NCI-H748 treated with DMSO at 0.1 percent for 48 hours (cell line): ENCODE results near the gene MEIG1.
"Not testable (repeated sequence)": the region's sequence is repeated elsewhere in the genome, so short reads cannot be mapped to it uniquely, and the experiment has no call there.

ENCODE experiments used
- DNase-seq: peaks from one replicate; lab custom pipeline; 2025; lab: John Stamatoyannopoulos, UW

The MEIG1 gene, protein sequence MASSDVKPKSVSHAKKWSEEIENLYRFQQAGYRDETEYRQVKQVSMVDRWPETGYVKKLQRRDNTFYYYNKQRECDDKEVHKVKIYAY

DNA sequence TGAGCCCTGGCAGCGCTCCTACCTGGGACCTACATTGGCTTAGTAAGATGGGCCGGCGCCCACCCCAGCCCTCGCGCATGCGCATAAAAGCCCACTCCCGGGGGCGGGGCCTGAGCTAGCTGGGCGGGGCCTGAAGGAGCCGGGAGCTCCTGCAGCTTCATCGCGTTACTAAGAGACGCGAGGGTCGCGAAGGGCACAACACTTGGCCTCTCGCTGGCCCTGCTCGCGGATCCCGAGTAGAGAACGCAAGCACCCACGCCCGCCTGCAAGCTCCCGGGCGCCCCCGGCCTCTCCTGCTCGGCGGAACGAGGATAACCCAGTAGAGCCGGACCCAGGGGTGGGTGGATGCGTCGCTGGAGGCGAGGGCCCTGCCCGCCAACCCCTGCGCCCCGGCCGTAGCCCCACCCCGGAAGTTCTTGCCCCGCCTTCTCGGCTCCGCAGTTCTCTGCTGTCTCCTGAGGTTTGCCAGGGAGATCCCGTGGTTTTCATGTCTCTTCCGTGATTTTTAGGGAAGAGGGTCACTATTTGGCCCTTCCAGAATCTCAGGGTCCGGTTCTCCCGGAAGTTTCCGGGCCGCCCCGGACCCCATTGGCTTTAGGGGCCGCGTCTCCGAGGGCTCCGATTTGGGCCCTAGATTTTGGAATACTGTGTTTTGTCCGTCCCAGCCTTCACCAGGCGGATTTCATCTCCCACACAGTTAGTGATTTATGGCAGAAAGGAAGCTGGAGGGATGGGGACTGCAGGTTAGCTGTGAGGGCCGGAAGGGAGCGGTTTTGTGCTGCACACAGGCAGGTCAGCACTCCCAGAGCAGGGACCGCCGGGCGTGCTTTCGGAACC, at the start of gene MEIG1:
Gene MEIG1 (plus strand): TSS at position 168 of the 837 bp plus-strand sequence. CDS start 7,081 bp downstream, outside the sequence.
- peak; percentile 75 for DNase-seq

DNA sequence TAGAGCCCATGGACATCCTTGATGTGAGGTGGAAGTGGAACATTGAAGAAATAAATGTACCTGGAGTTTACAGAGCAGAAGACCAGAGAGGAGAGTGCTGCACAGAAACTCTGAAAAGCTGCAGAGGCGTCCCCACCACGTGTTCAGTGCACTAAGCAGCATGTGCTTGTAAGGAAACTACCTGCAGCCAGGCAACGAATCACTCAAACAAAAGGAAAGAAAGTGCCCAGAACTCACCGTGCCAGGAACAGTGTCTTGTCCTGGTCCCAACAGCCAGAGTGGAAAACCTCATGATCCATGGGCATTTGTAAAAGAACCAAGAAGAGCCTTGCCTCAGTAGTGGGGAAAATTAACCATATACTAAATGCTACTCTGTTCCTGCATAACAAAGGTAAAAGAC, 48.2 kb upstream of the MEIG1 start:
- DNase-seq: no peak

DNA sequence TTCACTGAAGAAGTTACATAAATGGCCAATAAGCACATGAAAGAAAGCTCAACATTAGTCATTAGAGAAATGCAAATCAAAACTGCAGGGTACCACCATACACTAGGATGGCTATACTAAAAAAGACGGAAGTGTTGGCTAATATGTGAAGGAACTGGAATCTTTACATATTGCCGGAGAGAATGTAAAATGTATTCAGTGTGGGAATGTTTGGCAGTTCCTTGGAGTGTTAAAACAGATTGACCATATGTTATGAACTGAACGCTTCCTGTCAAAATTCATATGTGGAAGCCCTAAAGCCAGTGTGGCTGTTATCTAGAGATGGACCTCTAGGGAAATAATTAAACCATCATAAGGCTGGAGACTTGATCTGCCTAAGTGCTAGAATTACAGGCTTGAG, 47.4 kb upstream of the MEIG1 start:
- no peak for DNase-seq

DNA sequence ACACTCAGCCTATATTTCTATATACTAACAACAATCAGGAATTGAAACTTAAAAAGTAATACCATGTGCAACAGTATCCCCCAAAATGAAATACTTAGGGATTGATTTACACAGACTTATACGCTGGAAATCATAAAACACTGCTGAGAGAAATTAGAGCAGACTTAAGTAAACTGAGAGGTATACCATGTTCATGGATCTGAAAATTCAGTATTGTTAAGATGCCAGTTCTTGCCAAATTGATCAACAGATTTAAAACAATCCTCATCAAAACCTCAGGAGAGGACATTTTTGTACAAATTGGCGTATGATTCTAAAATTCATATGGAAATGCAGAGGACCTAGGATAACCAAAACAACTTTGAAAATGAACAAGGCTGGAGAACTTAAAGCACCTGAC, 42.6 kb upstream of the MEIG1 start:
- no peak for DNase-seq

DNA sequence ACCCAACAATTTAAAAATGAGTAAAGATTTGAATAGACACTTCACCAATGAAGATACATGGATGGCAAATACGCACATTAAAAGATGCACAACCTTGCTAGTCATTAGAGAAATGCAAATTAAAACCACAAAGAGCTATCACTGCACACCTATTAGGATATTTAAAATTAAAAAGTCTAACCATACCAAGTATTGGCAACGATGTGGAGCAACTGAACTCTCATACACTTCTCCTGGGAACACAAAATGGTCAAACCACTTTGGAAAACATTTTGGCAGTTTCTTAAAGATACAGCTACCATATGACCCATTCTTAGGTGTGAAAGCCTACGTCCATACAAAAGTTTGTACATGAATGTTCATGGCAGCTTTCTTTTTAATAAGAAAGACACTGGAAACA, 41.4 kb upstream of the MEIG1 start:
- DNase-seq: no peak

DNA sequence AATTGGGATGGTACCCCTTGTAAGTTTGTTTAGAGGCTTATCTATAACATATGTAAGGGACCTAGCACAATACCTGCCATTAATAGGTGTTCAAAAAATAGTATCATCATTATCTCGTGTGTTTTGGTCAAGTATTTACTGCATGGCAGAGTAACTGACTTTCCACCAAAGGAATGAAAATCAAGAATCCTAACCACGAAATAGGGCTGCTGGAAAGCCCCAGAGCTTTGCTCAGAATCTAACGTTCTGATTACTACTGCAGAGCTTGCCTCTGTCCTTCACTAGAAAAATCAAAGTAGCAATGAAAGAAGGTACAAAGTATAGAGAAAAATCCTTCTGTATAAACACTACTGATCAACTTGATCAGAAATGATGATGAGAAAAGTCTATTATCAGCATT, 40.2 kb upstream of the MEIG1 start:
- no peak for DNase-seq

DNA sequence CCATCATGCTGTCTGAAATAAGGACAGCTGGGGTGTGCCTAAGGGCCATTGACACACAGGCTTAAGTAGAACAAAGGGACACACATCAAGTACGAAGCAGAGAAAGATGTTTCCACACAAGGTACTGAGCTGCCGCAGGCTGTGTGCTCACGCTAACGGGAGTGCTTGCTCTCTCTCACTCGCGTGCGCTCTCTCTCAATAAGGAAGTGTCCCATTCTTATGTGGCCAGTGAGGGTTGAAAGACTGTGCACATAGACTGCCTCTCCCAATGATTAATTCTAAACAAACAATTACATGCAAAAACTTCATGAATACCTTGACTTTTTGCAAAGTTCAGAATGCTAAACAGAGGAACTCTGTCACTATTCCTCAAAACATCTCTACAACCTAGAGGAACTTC, 35.2 kb upstream of the MEIG1 start:
- DNase-seq: no peak

DNA sequence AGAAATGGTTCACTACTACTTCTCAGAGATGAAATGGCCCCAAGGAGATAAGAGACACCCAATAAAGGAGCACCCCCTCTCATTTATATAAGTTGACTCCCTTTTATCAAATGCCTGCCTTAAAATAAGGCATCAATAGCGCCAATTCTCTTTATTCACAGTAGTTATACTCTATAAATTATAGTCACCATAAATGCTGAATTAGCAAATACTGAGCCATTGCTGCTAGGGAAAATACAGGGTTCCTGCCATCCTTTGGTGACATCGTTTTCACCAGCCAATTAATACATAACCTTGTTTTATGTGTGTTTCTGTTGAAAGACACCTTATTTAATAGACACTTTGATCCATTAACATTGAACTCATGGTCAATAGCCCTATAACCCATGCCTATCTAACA, 33.9 kb upstream of the MEIG1 start:
- no peak for DNase-seq

DNA sequence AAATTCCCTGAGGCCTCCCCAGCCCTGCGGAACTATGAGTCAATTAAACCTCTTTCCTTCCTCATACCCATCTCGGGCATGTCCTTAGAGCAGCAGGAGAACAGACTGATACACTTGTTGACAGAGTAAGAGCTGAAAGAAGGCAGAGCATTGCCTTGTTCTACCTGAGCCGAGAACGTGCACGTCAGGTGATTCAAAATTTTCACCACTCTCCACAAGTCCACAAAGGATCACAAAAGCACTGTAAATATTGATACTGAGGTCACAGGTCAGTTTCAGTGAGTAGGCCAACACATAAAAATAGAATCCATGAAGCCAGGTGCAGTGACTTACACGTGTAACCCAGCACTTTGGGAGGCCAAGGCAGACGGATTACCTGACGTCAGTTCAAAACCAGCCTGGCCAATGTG, 33.1 kb upstream of the MEIG1 start:
- DNase-seq: no peak

DNA sequence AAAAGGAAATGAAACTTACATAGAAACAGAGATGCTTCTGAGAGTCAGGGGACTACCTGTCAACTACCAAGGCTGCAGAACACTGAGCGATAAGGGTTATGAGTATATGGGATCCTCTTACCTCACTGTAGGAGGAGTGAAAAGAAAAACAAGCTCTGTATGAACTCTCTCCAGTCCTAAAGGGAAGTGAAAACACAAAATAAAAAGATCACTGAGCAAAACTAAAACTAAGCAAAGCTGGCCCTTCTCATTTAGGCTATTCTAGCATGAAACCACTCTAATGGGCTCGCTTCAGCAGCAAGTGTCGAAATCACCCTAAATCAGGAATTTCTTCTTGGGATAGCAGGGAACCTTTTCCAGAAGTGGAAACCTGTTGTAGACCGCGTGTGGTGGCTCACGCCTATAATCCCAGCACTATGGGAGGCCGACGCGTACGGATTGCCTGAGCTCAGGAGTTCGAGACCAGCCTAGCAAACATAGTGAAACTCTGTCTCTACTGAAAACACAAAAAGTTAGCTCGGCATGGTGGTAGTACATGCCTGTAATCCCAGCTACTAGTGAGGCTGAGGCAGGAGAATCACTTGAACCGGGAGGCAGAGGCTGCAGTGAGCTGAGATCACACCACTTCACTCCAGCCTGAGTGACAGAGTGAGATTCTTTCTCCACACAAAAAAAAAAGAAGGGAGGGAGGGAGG, 32.3 kb upstream of the MEIG1 start:
- no peak for DNase-seq

DNA sequence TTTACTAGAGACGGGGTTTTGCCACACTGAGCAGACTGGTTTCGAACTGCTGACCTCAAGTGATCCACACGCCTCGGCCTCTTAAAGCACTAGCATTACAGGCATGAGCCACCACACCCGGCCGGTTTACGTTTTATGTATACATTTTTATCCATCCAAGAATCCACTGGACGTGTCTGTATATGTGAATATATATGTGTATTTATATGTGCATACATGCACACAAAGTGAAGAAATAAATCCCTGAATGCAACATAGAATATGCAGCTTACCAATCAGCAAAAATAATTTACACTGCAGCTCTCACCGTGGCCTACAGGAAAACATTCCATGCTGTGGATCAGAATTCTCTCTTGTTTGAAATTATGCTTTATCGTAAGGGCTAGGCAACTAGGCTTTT, 28.6 kb upstream of the MEIG1 start:
- no peak for DNase-seq

DNA sequence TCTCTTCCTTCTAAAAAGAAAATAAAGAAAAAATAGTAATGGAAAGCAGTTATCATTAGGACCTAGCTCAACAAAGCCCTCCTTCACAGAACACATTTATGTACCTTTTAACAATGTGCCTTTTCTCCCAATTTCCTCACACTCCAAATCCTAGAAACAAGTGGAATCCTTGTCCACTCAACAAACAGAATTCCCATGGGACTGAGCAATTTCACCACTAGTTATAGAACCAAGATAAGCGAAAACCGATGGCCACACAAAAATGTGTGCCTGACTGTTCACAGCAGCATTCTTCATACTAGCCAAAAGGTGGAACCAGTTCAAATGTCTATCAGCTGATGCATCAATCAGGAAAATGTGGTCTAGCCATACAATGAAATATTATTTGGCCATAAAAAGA, 22.6 kb upstream of the MEIG1 start:
- no peak for DNase-seq

DNA sequence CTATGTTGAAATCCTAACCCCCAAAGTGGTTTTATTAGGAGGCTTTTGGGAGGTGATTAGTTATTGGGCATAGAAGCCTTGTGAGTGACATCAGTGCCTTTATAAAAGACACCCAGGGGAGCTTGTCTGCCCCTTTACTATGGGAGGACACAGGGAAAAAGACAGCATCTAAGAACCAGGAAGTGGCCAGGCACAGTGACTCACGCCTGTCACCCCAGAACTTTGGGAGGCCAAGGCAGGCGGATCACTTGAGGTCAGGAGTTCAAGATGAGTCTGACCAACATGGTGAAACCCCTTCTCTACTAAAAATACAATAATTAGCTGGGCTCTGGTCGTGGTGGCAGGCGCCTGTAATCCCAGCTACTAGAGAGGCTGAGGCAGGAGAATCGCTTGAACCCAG, 20.2 kb upstream of the MEIG1 start:
- not testable (repeated sequence) for DNase-seq

DNA sequence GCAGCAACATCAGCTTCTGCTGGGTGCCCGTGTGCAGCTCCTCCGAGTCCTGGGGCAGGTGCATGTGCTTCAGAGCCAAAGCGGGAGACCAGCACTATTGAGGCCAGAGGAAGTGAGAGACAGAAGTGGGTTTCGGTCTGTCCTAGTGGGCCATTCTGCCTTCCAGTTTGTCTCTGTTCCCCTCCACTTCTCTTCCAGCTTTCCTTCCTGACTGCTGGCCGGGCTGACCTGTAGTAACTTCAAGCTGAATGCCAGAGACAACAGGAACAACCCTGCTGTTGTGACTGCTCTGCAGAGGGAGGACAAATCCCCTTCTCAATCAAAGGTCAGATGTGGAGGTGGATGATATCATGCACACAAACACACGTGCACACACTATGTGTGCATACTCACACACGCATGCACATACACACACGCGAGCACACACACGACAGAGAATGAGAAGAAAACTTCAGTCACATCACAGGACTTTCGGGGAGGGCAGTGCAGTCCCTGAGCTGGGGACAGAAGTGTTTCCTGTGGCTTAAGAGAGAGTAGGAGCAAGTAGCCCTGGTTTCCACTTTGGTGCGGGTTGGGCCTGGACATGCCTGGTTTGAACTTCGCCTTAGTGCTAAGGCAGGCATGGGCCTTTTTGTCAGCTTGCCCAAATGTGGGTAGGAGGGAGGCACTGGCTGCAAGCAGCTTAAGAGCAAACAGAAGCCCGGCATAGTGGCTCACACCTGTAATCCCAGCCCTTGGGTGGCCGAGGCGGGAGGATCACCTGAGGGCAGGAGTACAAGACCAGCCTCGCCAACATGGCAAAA, 16.8 kb upstream of the MEIG1 start:
- not testable (repeated sequence) for DNase-seq

DNA sequence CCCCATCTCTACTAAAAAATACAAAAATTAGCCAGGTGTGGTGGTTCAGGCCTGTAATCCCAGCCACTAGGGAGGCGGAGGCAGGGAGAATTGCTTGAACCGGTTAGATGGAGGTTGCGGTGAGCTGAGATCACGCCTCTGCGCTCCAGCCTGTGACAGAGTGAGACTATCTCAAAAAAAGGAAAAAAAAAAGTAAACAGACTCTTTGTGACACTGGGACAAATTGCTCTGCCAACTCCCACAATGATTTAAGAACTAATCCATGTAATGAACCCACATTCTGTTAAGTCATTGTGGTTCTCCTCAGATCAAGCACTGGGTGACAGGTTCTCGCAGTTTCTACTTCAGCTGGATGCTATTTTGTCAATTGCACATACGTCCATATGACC, 16.2 kb upstream of the MEIG1 start:
- DNase-seq: not testable (repeated sequence)

DNA sequence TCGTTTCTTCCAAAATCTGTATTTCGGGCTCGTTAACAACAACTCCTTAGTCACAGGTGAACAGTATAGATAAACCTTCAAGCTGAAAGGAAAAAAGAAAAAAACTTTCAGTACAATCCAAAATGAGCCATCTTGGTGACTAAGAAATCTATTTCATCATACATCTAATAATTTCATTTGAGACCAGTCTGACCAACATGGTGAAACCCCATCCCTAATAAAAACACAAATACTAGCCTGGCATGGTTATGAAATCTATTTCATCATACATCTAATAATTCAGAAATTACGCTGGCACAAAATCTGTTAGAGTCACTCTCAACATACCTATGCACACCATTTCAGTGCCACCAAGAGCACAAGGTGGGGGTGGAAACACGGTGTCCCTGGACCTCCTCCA, 14.1 kb upstream of the MEIG1 start:
- DNase-seq: no peak

DNA sequence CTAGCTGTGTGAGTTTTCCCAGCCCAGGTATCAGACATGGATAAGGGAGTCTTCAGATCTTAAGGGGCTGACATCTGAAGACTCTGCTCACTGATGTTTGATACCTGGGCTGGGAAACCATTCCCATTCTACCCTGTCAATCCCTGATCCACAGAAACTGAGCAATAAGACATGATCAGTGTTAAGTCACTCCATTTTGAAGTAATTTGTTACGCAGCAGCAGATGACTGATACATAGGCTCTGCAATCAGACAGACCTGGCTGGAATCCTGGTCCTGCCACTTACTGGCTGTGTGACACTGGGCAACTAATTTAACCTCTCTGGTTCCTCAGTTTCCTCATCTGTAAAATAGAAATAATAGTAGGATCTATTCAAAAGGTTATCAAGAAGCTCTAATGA, 11.9 kb upstream of the MEIG1 start:
- no peak for DNase-seq

DNA sequence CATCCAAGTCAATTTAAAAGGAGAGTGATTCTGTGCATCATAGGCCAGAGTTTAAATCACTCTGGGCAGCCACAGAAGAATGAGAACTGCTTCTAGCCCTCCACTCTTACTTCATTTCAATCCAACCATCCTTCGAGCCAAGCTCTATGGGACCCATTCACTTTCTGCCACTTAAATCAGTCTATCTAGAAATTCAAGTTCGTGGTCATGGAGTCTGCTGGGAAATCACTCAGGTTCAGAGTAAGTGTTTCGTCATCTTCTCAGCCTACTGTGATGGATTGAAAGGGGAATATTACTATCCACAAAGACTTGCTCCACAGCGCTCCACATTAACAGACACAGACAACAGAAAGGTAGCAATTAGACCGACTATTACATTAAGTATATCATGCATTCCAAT, 9.9 kb upstream of the MEIG1 start:
- no peak for DNase-seq

DNA sequence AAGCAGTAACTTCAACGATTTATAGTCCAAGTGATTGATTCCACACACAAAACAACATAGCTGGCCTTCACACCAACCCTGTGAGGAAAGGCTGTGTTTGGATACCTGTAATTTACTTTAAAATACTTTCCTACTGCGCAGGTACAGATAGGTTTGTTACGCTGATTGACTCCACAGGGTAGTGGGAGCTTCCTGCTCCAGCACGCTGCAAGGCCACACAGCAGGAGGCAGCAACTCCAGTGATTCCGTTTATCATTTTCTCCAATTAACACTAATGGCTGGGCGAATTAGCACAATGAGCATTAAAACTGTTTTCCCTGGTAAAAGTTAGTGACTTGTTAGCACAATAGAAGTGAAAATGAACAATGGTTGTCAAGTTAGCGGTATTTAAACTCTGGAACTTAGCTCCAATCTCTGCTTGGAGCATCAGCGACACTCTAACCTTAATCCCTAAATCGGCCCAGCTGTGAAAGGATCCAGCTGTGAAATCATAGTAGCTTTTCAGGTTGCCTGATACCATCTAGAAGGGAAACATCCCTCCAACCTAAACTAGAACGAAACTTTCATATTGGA, 6.3 kb upstream of the MEIG1 start:
- no peak for DNase-seq

DNA sequence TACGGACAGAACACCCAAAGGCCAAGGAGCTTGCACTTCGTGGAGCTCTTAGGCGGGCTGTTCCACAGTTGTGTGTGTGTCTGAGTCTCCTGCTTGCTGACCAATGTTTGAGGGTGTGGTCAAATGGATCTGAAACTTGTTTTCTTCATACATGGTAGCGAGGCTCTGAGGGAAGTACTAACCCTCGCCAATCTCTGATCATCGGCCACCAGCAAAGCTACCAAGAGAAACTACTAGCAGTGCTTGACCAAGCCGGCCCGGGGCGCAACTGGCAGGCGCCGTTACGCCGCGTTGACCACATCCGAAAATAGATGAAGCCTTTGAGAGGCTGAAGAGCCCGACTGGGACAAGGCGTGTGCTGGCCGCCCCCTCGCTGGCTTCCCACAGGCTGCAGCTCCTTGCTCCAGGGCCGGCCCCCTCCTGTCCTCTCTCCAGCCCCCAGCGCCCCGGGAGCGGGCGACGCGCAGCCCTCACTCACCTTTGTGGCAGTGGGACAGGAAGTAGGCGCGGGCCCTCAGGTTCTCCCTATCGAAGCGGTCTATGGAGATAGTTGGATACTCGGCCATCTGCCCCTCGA, 5.7 kb upstream of the MEIG1 start:
- no peak for DNase-seq

DNA sequence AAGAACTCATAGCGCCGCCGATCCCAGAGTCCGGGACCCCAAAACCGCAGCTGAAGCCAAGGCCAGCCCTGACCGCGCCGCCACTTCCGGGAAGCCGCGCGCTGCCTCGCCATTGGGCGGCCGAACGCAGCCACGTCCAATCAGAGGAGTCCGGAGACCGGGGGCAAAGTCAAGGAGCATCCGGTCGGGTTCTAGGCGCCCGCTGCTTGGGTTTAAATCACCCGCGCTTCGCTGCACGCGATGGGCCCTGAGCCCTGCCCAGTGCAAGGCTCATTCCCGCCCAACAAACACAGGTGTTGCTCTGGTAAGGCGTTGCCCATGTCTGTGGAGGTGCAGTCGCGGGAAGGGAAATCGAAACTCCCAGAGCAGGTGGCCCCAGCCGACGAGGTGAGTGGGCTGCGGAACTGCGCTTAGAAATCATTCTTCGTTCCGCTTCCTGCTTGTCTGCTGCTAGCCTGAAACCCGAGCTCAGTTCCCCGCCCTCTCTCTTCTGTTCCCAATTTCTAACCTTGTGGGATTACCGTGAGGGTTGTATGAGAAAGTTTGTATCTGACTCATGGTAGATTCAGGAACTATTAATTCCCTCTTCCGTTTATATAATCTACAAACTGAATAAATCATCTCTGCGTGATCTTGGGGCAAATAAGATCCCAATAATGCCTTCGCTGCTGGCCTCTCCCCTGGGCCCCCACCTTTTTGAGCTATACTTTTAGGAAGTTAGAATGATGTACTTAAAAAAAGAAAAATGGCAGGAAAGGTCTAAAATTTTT, 5.0 kb upstream of the MEIG1 start, which contains the start of gene DCLRE1C:
Gene DCLRE1C (minus strand): TSS at position 96 of the 770 bp plus-strand sequence. CDS start 86 bp downstream, at position 10.
- peak; percentile 87 for DNase-seq
